H54 (cell line): ENCODE results near the gene CWF19L1.
"Not testable (repeated sequence)": the region's sequence is repeated elsewhere in the genome, so short reads cannot be mapped to it uniquely, and the experiment has no call there.

Experiments used
- DNase-seq: peaks from one replicate; pipeline ENCODE4 v3.0.0; 2011; ENCODE audit warnings: low spot score, mixed read lengths; ENCODE audit not compliant: insufficient read length
- FAIRE-seq: peaks from 3 replicates; lab custom pipeline; 2011; peaks lifted over from hg19 to GRCh38; lab: Jason Lieb, UNC
- POLR2A ChIP-seq: IDR thresholded peaks from 2 replicates; pipeline ENCODE4 v1.6.1; 2011; ENCODE audit warnings: low read depth, mild to moderate bottlenecking, low read length

The CWF19L1 gene

GRCh38 chr10:100286051-100287033, 18.9 kb upstream of the CWF19L1 start, which contains the start of gene BLOC1S2:
TSS of gene BLOC1S2 (minus strand) at chr10:100286680. CDS start at chr10:100286659, 21 bp downstream.
- TF ChIP-seq POLR2A, result peak; percentile 95
- DNase-seq, result peak; percentile 96
- FAIRE-seq, result no peak

DNA sequence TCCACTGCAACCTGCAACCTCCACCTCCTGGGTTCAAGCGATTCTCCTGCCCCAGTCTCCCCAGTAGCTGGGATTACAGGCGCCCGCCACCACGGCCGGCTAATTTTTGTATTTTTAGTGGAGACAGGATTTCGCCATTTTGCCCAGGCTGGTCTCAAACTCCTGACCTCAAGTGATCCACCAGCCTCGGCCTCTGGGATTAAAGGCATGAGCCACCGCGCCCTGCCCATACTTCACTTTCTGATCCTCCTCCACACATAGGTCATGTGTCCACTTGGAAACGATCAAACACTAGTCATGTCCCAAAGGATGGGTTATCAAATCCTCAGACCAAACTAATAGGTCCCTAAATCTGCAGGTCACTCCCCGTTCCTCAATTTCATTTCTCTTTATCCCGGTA, 17.9 kb upstream of the CWF19L1 start:
- not testable (repeated sequence) for DNase-seq, FAIRE-seq

DNA sequence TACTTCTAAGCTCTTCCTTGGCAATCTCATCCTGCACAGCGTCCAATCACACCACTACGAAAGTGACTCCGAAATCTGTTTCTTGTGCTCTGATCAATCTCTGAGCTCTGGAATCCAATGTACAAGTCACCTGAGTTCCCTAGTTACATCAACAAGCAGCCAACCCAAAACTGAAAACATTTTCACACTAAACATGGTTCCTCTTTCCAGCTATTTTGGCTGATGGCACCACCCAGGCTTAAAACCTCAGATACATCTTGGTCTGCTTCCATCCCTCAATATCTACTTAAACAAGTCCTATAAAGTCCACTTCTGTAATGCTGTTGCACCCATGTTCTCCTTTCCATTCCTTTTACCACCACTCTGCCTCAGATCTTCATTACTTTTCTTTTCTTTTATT, 15.5 kb upstream of the CWF19L1 start:
- FAIRE-seq (no peak), DNase-seq (no peak)
- TF ChIP-seq POLR2A, result no peak

DNA sequence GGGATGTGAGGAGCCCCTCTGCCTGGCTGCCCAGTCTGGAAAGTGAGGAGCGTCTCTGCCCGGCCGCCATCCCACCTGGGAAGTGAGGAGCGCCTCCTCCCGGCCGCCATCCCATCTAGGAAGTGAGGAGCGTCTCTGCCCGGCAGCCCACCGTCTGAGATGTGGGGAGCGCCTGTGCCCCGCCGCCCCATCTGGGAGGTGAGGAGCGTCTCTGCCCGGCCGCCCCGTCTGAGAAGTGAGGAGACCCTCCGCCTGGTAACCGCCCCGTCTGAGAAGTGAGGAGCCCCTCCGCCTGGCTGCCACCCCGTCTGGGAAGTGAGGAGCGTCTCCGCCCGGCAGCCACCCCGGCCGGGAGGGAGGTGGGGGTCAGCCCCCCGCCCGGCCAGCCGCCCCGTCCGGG, 9.5 kb upstream of the CWF19L1 start:
- not testable (repeated sequence) for DNase-seq, FAIRE-seq

DNA sequence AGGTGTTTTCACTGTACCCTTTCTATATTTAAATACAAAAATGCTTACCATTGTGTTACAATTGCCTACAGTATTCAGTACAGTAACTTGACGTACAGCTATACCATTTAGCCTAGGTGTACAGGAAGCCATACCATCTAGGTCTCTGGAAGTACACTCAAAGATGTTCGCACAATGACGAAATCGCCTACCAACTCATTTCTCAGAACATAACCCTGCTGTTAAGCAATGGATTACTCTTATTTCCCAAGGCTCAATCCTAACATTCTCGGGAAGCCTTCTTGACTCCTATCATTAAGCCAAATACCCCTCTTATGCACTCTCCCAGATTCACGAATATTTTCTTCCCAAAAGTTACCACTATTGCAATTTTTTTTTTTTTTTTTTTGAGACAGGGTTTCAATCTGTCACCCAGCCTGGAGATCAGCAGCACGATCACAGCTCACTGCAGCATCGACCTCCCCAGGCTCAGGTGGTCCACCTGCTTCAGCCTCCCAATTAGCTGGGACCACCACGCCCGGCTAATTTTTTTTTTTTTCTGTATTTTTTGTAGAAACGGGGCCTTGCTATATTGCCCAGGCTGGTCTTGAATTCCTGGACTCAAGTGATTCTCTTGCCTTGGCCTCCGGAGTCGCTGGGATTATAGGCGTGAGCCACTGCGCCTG, 1.5 kb downstream of the CWF19L1 start:
- FAIRE-seq, result no peak
- DNase-seq, result no peak
- no peak for TF ChIP-seq POLR2A

- no peak for TF ChIP-seq POLR2A
- DNase-seq (no peak), FAIRE-seq (no peak)
These were observed 13.2 kb downstream of the CWF19L1 start for GRCh38 chr10:100254191-100254590.

DNA sequence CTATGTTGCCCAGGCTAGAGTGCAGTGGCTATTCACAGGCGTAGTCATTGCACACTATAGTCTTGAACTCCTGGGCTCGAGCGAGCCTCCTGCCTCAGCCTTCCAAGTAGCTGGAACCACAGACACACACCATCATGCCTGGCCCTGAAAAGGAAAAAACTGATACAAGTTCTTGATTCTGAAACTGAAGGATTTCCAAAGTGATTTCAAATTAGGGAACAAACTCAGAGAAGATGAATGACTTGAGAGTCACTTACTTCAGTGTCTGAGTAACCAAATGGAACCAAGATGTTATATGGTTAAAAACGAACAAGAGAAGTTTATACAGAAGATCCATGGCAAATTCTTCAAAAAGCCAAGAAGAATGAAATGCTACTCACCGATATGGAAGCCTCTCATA, 14.4 kb downstream of the CWF19L1 start:
- DNase-seq (no peak), FAIRE-seq (no peak)
- TF ChIP-seq POLR2A, result no peak

DNA sequence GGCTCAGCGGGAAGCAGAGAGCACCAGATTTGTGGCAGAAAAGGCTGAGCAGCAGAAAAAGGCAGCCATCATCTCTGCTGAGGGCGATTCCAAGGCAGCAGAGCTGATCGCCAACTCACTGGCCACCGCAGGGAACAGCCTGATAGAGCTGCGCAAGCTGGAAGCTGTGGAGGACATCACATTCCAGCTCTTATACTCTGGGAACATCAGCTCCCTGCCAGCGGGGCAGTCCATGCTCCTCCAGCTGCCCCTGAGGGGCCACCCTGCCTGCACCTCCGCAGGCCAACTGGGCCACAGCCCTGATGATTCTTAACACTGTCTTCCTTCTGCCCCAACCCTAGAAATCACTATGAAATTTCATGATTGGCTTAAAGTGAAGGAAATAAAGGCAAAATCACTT, 18.6 kb downstream of the CWF19L1 start:
- DNase-seq (no peak), FAIRE-seq (no peak)
- no peak for TF ChIP-seq POLR2A

DNA sequence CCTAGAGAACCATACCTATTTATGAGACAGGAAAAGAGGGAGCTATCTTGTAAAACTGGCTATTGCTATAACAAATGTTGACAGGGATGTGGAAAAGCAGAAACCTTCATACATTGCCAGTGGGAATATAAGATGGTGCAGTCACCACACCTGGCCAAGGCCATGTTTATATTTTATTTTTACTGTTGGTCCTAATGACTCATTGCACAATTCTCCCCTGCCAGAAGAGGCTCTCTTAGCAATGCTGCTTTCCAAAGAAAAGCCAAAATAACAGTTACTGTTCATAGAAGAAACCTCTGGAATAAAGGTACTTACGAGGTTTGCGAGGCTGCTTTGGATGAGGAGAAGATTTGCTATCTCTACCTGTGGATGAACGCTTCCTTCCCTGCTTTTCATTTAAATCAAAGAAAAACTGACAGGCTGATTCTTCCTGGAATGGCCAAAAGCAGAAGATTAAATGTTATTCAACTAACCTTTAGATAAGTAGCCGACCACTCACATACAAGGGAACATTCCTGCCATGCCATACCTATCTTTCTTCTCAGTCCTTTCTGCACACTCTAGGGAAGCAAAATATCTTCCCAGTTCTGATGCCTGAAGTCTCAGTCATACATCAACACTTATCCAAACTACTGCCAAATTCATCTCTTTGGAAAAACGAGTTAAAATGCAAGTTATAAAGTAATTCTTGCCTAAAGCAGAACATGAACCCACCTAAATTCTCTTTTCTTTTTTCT, 21.8 kb downstream of the CWF19L1 start:
- no peak for TF ChIP-seq POLR2A
- DNase-seq (no peak), FAIRE-seq (peak; percentile 15)

DNA sequence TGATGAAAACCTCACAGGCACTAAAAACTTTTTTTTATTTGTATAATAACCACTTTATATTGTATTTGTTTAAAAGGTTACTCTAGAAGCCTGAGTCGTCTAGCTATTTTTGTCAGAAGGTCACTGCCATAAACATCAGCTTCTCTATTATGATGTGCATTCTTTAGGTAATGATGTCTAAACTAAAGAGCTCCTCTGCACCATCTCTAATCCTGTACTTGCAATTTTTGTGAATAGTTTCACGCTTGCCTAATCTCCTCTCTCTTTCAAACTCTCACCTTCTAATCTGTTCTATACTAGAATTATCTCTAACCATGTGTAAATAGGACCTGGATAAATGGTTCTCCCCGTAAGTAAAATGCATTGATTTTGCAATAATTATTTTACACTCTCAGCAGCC, 27.6 kb downstream of the CWF19L1 start:
- DNase-seq (no peak), FAIRE-seq (no peak)
- TF ChIP-seq POLR2A, result no peak

DNA sequence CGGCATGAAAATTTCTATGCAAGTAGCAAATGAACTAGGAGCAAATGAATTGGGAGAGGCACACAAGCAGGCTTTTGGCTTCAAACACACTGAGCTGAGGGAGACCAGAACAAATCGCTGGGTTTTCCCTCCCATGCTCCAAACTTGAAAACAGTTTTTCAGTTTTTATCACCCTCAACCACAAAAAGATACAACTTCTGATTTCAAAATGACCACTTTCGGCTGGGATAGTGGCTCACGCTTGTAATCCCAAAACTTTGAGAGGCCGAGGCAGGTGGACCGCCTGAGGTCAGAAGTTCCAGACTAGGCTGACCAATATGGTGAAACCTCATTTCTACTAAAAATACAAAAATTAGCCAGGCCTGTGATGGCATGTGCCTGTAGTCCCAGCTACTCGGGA, 29.0 kb downstream of the CWF19L1 start:
- no peak for TF ChIP-seq POLR2A
- DNase-seq (no peak), FAIRE-seq (no peak)

GRCh38 chr10:100232101-100232500, 35.3 kb downstream of the CWF19L1 start:
- TF ChIP-seq POLR2A, result no peak
- FAIRE-seq (no peak), DNase-seq (no peak)

DNA sequence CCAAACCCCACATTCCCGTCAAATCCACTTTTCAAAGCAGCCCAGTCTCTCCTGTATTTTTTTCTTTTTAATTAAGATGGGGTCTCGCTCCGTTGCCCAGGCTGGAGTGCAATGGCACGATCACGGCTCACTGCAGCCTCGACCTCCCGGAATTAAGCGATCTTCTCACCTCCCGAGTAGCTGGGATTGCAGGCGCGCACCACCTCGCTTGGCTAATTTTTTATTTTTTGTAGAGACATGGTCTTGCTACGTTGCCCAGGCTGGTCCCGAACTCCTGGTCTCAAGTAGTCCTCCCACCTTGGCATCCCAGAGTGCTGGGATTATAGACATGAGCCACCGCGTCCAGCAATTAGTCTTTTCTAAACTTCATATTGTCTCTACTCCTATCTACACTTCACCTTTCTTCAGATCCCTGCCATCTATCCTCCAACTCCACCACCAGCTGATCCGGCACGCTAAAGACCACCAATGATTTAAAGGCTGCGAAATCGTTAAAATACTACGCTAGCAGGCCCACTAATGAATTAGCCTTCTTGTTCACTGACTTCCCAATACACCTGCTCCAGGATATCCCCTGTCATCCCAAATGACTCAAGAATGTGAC, 37.5 kb downstream of the CWF19L1 start:
- no peak for FAIRE-seq

More for the DNA sequence above, 37.5 kb downstream of the CWF19L1 start:
- DNase-seq, result no peak
- no peak for TF ChIP-seq POLR2A
